NCI-H2227 (cell line): ENCODE measurements around the gene TRPM3.
A peak's percentile ranks its signal among the peaks of the same experiment; 100 is the strongest.

Experiments used
- DNase-seq: peaks from one replicate; lab custom pipeline; 2025; ENCODE audit not compliant: unreplicated experiment; lab: John Stamatoyannopoulos, UW

Gene TRPM3

GRCh38 chr9:70832492-70832891 is 288.9 kb downstream of the TRPM3 start:
- DNase-seq: no peak

- no peak for DNase-seq
Measured at GRCh38 chr9:70830618-70831017, 290.8 kb downstream of the TRPM3 start.

GRCh38 chr9:70829591-70830265 is 291.7 kb downstream of the TRPM3 start:
- DNase-seq: no peak

DNA sequence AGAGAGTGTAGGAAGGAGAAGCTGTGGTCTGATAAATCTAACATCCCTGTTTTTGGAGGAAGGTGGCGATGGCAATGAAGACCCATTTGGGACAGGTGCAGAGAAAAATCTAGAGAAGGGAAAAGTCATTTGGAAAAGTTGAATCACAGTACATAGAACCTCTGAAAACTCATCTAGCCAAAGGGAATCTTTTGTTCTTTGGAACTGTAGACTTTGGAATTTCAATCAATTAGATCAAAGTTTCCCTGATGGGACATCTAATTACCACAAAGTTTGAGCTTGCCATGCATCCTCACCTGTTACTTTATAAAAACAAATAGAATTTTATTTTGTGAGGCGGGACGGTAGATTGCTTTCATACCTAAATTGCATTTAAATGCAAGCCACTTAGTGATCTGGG is 294.9 kb downstream of the TRPM3 start:
- no peak for DNase-seq

DNA sequence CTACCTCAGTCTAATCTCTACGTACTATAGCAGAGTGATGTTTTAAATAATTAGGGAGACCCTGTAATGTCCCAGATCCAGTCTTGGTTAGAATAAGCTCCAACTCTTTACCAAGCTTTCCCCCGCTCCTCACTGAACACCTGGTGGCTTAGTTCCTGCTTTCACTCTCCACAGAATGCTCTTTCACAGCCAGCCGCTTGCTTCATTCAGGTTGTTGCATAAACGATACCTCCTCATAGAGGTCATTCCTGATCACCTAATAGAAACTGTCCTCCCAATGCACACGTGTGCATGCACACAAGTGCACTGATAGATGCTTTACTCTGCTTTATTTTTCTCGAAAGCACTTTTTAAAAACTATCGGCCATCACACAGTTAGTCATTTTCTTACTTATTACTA is 298.1 kb downstream of the TRPM3 start:
- no peak for DNase-seq

GRCh38 chr9:70817311-70817710 is 304.1 kb downstream of the TRPM3 start:
- no peak for DNase-seq

DNA sequence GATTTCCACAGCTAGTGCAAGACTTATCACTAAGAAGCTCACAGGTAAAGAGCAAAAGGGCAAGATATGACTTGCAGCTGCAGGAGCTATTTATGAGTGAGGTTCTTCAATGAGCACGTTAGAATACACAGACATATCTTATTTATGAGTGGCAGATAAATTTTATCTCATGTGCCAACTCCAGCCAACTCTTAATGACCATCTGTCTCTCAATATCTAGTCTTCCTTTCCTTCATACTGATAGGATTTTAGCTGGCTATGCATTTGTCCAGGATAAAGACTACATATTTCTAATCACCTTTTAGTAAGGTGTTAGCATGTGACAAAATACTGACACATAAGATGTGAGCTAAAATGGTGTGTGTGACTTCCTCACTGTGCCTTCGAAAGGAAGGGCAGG is 304.5 kb downstream of the TRPM3 start:
- DNase-seq: no peak

GRCh38 chr9:70816316-70816715 is 305.1 kb downstream of the TRPM3 start:
- DNase-seq: peak; percentile 1

- no peak for DNase-seq
Measured at GRCh38 chr9:70814597-70814996, 306.8 kb downstream of the TRPM3 start.

GRCh38 chr9:70813141-70813540 is 308.3 kb downstream of the TRPM3 start:
- no peak for DNase-seq

DNA sequence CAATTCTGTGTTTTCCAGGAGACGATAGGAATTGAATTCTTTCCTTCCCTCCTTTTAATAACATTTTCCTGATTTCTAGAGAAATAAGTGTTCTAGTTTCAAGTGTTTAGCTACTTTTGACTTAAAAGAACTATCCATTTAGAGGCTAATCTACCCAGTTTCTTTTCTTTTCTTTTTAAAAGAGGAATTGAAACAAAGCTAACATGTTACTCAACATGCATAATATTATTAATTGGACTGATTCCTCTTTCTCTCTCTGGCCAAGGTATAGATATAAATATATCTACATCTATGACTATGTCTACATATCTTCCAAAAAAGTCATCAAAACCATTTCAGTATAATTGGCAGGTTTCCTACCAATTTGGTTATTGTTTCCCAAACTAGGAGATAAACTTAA is 309.8 kb downstream of the TRPM3 start:
- no peak for DNase-seq

- no peak for DNase-seq
Measured at GRCh38 chr9:70806875-70807274, 314.5 kb downstream of the TRPM3 start.

GRCh38 chr9:70805949-70806348 is 315.5 kb downstream of the TRPM3 start:
- no peak for DNase-seq

DNA sequence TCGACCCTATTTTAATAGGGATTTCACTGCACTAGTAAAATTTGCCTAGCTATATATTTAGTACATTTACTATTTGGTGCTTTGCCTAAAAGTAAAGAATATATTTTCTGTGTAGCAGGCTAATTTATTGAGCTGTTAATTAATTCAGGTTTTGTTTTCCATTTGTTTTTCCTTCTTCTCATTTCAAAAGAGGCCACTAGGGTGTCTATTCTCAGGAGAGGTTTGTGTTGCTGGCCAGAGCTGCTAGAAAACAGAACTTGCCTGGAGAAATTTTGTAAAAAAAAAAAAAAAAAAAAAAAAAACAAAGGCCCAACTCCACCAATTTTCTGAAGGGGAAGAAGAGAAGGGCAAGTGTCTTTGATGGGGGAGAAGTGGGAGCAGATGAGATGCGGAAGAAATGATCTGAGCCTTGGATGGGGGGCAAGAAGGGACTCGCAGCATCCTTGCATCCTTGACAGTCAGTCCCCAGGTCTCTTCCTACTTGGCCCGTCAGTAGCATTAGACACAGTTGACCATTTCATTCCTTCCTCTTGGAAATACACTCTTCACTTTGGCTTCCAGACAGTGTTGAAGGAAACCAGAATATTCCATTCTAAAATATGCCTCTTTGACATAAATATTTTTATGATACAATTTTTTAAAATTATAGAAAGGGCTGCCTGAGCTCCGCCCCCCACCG is 318.5 kb downstream of the TRPM3 start:
- DNase-seq: no peak

DNA sequence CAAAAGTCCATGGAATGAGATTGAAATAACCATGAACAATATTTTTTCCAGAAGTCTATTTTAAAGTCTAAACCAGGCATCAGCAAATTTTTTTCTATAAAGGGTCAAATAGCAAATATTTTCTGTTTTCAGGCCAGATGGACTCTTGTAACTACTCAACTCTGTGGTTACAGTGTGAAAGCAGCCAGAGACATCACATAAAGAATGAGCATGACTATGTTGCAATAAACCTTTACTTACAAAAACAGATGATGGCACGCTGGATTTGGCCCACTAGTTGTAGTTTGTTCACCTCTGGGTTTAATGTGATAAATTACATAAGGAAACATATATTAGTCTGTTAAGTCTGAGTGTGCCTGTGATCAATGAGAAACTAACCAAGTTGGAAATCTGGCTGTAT is 319.2 kb downstream of the TRPM3 start:
- no peak for DNase-seq

DNA sequence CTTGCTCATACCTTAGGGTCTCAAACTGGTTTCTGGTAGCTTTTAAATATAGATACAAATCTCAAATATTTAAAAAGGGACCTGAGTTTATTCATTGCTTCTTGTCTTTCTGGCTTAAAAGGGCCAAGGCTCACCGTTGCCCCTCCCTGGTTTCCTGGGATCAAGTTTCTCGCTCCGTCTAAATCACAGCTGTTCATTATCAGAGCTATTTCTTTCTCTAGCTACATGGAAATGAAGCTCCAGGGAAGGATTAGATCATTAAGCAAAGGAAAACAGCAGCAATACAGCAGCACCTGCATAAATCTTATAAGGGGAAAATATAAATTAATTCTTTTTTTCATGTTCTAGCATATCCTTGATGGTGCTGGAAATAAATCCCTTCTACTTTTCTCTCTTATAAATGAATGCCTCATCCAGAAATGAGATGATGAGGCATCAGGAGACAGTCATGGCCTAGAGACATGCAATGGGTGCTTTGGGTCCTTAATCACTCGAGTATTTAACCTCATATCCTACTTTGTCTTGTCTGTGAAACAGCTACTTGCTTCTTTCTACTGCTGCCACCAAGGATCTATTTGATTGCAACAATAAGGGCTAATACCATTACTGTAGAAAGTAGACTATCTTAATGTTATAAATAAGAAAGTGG is 320.1 kb downstream of the TRPM3 start:
- no peak for DNase-seq

DNA sequence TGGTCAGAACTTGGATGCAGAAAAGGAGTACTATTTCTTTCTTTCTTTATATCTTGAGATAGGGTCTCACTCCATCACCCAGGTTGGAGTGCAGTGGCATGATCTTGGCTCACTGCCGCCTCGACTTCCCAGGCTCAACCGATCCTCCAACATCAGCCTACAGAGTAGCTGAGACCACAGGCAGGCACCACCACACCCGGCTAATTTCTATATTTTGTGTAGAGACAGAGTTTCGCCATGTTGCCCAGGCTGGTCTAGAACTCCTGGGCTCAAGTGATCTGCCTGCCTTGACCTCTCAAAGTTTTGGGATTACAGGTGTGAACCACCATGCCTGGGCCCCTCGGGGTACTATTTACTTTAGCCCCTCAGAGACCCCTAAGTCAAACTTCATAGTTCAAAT is 323.4 kb downstream of the TRPM3 start:
- DNase-seq: no peak

DNA sequence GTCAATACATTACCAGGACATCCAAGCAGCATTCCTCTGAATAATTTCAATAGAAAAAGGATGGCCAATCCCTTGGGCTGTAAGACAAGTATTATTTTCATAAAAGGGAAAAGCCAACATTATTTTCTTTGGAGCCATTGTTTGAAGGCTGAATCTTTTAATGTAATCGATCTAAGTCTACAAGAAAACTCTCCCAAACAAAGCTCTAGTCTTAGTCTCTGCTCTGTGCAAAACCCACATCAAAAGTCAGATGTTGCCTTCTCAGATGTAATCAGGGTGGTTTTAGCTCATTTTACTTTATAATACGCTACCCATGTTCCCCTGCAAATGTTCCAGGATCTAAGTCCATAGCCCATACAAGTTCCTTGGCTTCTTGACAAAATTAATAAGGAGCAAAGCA is 325.6 kb downstream of the TRPM3 start:
- no peak for DNase-seq

DNA sequence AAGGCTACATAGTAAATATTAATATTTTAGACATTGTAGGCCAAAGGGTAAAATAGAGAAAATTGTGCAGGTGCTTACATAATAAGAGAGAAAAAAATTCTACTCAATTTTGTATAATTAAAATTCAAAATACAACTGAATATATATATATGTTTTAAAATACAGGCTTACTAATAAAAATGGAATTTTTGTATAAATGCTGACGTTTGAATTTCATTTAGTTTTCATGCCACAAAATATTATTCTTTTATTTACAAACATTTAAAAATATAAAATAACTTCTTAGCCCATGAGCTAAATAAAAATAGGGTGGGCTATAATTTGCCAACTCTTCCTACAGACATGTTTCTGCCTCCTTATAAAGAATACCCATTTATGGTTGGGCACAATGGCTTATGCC is 328.6 kb downstream of the TRPM3 start:
- DNase-seq: no peak

DNA sequence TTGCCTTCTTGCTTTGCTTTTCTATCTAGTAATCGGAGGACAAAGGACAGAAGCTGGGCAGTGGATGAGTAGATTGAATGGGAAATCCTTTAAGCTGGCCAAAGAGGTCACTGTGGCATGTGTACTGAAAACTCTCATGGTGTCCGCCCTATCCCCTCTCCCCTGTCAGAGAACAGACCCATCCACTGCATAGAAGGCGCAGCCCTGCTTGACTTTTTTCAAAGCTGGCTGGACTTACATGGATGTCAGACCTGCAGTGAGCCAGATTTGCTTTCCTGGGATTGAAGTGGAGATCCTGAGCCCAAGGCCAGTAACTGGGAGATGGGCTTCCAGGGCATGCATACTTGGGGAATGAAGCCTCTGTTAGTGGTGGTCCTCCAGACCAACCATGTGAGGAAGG is 329.5 kb downstream of the TRPM3 start:
- no peak for DNase-seq

- DNase-seq: no peak
Measured at GRCh38 chr9:70789086-70789485, 332.3 kb downstream of the TRPM3 start.

- DNase-seq: no peak
Measured at GRCh38 chr9:70784456-70784855, 337.0 kb downstream of the TRPM3 start.
